GM15510 (cell line): ENCODE results near the gene ZNF883.

Source experiments
- POLR2A ChIP-seq: IDR thresholded peaks from 3 replicates; pipeline ENCODE4 v1.6.1; 2011; ENCODE audit warnings: borderline replicate concordance; ENCODE audit not compliant: insufficient read length; ENCODE audit errors: extremely low read depth

The ZNF883 gene

GRCh38 chr9:112939418-112939817 is 72.6 kb downstream of the ZNF883 start:
- TF ChIP-seq POLR2A = no peak

GRCh38 chr9:112933696-112934095 is 78.3 kb downstream of the ZNF883 start:
- TF ChIP-seq POLR2A = no peak

DNA sequence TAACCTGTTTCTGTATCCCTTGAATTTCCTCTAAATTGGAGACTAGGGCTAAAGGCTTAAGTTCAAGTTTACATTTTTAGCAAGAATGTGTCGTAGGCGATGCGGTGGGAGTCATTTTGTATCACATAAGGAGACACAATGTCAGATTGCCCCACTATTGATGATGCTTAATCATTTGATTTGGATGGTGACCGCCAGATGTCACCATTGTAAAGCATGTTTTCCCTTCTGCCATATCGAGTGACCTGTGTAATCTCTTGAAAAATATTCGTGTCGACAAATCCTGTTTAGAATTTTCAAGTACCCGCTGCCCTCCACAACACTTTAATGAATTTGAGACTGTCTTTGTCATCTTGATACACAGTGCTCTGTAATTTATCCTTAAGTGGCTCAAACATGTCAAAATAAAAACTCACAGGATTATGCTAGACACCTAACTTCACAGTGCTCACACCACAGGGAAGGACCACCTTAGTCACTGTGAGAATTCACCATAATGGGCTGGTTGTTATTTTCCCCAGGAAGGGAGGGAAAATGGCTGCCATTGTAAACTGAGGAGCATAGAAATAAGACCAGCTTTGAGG is 86.8 kb downstream of the ZNF883 start:
- TF ChIP-seq POLR2A = no peak

DNA sequence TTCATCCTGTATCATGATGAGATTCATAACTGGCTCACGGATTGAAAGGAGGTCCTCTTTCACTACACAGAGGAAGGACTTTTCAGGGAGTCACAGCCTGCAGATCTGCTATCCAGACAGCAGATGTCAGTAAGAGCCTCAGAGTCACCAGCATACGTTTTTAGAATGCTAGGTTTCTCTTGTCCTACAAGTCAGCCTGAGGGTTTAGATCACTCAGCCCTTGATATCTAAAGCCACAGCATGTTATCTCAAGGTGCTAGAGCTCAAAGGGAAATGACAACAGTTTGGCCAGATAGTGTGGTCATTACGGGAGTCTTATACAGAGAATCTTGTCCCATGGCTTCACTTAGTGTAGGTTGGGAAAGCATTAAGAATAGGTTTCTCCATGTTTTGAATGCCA is 90.4 kb downstream of the ZNF883 start:
- TF ChIP-seq POLR2A = no peak

- no peak for TF ChIP-seq POLR2A
Observed at GRCh38 chr9:112917987-112918362, 94.0 kb downstream of the ZNF883 start.

DNA sequence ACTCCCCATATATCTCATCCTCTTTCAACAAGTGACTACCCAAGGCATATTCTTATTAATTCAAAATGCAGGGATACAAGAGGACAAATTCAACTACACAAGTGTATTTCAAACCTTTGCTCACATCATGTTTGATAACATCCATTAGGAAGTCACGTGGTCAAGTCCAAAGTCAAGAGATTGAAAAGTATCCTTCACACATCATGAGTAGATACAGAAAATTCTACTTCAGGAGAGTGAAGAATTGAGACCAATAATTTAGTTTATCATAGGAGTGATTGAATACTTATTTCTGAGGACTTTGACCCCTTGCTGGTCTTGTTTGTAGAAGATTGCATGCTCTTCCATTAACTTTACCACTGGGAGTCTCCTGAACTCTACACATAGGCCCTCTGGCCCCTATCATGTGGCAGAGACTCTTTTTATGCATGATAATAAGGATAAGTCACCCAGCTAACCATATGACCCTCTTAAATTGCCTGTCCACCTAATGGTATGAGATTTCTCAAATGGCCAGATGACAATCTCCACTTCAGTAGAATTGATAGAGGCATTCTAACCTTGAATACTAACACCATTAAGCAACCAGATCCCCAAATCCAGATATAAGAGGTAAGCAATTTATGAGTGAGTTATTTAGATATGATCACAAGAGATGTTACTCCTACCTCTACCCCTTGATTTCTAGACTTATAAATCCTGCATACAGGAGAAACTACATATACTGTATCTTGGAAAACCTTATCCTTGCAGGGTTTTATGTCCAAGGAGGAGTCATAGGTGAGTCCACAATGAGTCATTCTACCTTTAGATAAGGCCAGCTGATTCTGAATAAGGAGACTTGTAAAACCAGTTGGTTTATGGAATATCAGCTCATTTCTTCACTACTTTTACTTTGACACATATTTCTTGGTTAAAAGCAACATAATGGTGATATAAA is 94.7 kb downstream of the ZNF883 start:
- TF ChIP-seq POLR2A = no peak

- TF ChIP-seq POLR2A = no peak
Observed at GRCh38 chr9:112914524-112914923, 97.5 kb downstream of the ZNF883 start.

DNA sequence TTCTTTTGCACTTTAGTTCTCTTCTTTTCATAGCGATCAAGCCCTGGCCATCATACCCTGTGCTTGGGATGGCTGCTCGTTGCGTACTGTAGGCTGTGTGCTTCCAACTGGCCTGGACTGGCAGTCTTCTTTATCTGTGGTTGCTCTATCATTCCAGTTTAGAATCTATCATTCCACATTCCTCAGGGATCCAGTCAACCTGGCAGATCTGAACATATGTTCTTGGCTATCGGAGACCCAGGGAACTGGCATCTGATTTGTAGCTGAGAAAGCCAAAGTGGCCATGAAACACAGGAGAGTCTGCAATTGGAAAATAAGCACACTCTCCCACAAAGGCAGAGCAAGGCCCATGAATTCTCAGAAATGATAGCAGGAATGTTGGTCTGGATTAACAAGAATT is 98.7 kb downstream of the ZNF883 start:
- no peak for TF ChIP-seq POLR2A

GRCh38 chr9:112912636-112913035 is 99.4 kb downstream of the ZNF883 start:
- no peak for TF ChIP-seq POLR2A

DNA sequence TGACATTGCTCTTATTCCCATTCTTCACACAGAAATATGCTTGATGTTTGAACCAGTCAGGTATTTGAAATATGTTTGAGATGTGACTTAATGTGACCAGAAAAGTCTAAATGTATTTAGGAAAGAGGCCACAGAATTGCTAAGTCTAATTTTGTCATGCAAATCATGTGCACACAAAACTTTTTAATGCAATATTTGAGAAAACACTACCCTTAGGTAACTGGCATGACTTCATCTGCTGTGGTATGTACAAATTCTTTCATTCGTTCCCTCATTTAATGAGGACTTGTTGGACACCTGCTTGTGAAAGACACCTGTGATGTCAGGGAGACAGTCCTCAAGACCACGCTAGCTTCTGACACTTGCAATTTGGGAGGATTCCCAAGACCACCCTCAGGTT is 100.3 kb downstream of the ZNF883 start:
- TF ChIP-seq POLR2A = no peak
